ENCODE measurements around the gene DHX8.

The DHX8 gene

GRCh38 chr17:43549496-43549895 lies 65.7 kb downstream of the DHX8 start:
- no peak for DNase-seq

GRCh38 chr17:43550754-43551153 lies 67.0 kb downstream of the DHX8 start:
- DNase-seq = no peak

GRCh38 chr17:43552229-43552837 lies 68.6 kb downstream of the DHX8 start:
- no peak for DNase-seq

GRCh38 chr17:43553573-43553972 lies 69.8 kb downstream of the DHX8 start:
- no peak for DNase-seq

GRCh38 chr17:43554857-43555256 lies 71.1 kb downstream of the DHX8 start:
- no peak for DNase-seq

- no peak for DNase-seq
These were observed 72.5 kb downstream of the DHX8 start for GRCh38 chr17:43556292-43556691.

- no peak for DNase-seq
These were observed 75.0 kb downstream of the DHX8 start for GRCh38 chr17:43558805-43559160.

GRCh38 chr17:43559161-43559816 lies 75.5 kb downstream of the DHX8 start:
- no peak for DNase-seq

- DNase-seq = no peak
These were observed 77.0 kb downstream of the DHX8 start for GRCh38 chr17:43560461-43561427.

- no peak for DNase-seq
These were observed 79.2 kb downstream of the DHX8 start for GRCh38 chr17:43562679-43563599.

GRCh38 chr17:43563600-43564594 lies 80.1 kb downstream of the DHX8 start:
- DNase-seq = no peak

GRCh38 chr17:43568506-43569082 lies 84.8 kb downstream of the DHX8 start:
- DNase-seq = no peak

GRCh38 chr17:43570518-43570928 lies 86.7 kb downstream of the DHX8 start:
- DNase-seq = no peak

- DNase-seq = no peak
These were observed 88.7 kb downstream of the DHX8 start for GRCh38 chr17:43572368-43572980.

- DNase-seq = no peak
These were observed 90.0 kb downstream of the DHX8 start for GRCh38 chr17:43573579-43574321.

GRCh38 chr17:43574348-43574747 lies 90.6 kb downstream of the DHX8 start:
- no peak for DNase-seq

GRCh38 chr17:43574896-43575525 lies 91.2 kb downstream of the DHX8 start:
- no peak for DNase-seq

Data from NCI-H2171 treated with DMSO at 0.1 percent for 48 hours (cell line).